Measurements from ENCODE around the gene HGS. TPM values are rescaled to one million over a fixed set of nuclear protein-coding genes. Genes with fewer than 3 reads are reported as not detected.

The HGS gene
- total and polyA plus RNA-seq, 2 of the 8 experiments (the other 6 are each of a cell fraction or from before 2014, with no cell fraction given): 80.8 to 99.7 TPM

- no peak for TF ChIP-seq GTF2F1 (IDR thresholded peaks at IDR 0.05; ENCODE audit: borderline replicate concordance, low read depth, low read length)
- no peak for TF ChIP-seq HDAC6 (IDR thresholded peaks at IDR 0.05; ENCODE audit: low read depth, low read length)
Observed at GRCh38 chr17:81741594-81742452, 58.0 kb downstream of the HGS start (continued).

Small RNA genes within 50 kb of the gene (microRNA-seq; reads per million reads assigned to microRNA genes)
- 0 reads per million in 2 experiments for gene MIR6786 (ENCODE audit: borderline microRNAs expressed in 2 of 2, borderline number of aligned reads in 2 of 2, borderline replicate concordance in 1 of 2)

Small RNA genes within 50 kb of the gene (small RNA-seq; reads per million reads assigned to genes)
- not detected for gene MIR6786 (ENCODE audit: insufficient read depth)

Other genes starting within 250 kb of the HGS start
- 3,535 and 3,691 TPM in 2 replicates for gene ACTG1, start 171.2 kb upstream of the HGS start, total RNA-seq (2021; fragmentation: NEBNext Ultra II Directional; extraction: Animal tissue kit (Norgen Biotek cat#: 25700))
- gene ACTG1, start 171.2 kb upstream of the HGS start, polyA plus RNA-seq (2011; rRNA removed): 5,010 and 7,420 TPM in 2 replicates
- 0.30 TPM in 1 of 2 replicates, not detected in the other for gene FSCN2, start 155.6 kb upstream of the HGS start, total RNA-seq (2021; fragmentation: NEBNext Ultra II Directional; extraction: Animal tissue kit (Norgen Biotek cat#: 25700))
- gene FSCN2, start 155.6 kb upstream of the HGS start, polyA plus RNA-seq (2011; rRNA removed): 0.18 and 0.44 TPM in 2 replicates
- gene FAAP100, start 131.7 kb upstream of the HGS start, total RNA-seq (2021; fragmentation: NEBNext Ultra II Directional; extraction: Animal tissue kit (Norgen Biotek cat#: 25700)): 37.9 and 41.8 TPM in 2 replicates
- gene FAAP100, start 131.7 kb upstream of the HGS start, polyA plus RNA-seq (2011; rRNA removed): 23.2 and 33.1 TPM in 2 replicates
- gene NPLOC4, start 46.9 kb upstream of the HGS start, total RNA-seq (2021; fragmentation: NEBNext Ultra II Directional; extraction: Animal tissue kit (Norgen Biotek cat#: 25700)): 79.8 and 92.7 TPM in 2 replicates
- 70.7 and 75.0 TPM in 2 replicates for gene NPLOC4, start 46.9 kb upstream of the HGS start, polyA plus RNA-seq (2011; rRNA removed)
- gene TSPAN10, start 46.8 kb upstream of the HGS start, total RNA-seq (2021; fragmentation: NEBNext Ultra II Directional; extraction: Animal tissue kit (Norgen Biotek cat#: 25700)): 0.96 and 0.99 TPM in 2 replicates
- gene TSPAN10, start 46.8 kb upstream of the HGS start, polyA plus RNA-seq (2011; rRNA removed): 0.83 and 1.1 TPM in 2 replicates
- 5.8 and 6.4 TPM in 2 replicates for gene PDE6G, start 27.5 kb upstream of the HGS start, total RNA-seq (2021; fragmentation: NEBNext Ultra II Directional; extraction: Animal tissue kit (Norgen Biotek cat#: 25700))
- gene PDE6G, start 27.5 kb upstream of the HGS start, polyA plus RNA-seq (2011; rRNA removed): 12.9 and 15.1 TPM in 2 replicates
- 35.9 and 41.5 TPM in 2 replicates for gene OXLD1, start 17.4 kb upstream of the HGS start, total RNA-seq (2021; fragmentation: NEBNext Ultra II Directional; extraction: Animal tissue kit (Norgen Biotek cat#: 25700))
- gene OXLD1, start 17.4 kb upstream of the HGS start, polyA plus RNA-seq (2011; rRNA removed): 61.9 and 97.9 TPM in 2 replicates
- 38.6 and 39.8 TPM in 2 replicates for gene CCDC137, start 17.3 kb upstream of the HGS start, total RNA-seq (2021; fragmentation: NEBNext Ultra II Directional; extraction: Animal tissue kit (Norgen Biotek cat#: 25700))
- gene CCDC137, start 17.3 kb upstream of the HGS start, polyA plus RNA-seq (2011; rRNA removed): 17.6 and 23.3 TPM in 2 replicates
- 37.0 and 41.8 TPM in 2 replicates for gene ARL16, start 214 bp upstream of the HGS start, total RNA-seq (2021; fragmentation: NEBNext Ultra II Directional; extraction: Animal tissue kit (Norgen Biotek cat#: 25700))
- gene ARL16, start 214 bp upstream of the HGS start, polyA plus RNA-seq (2011; rRNA removed): 60.8 and 64.2 TPM in 2 replicates
- 120 and 131 TPM in 2 replicates for gene MRPL12, start 19.4 kb downstream of the HGS start, total RNA-seq (2021; fragmentation: NEBNext Ultra II Directional; extraction: Animal tissue kit (Norgen Biotek cat#: 25700))
- 141 and 190 TPM in 2 replicates for gene MRPL12, start 19.4 kb downstream of the HGS start, polyA plus RNA-seq (2011; rRNA removed)
- 22.2 and 25.3 TPM in 2 replicates for gene SLC25A10, start 28.3 kb downstream of the HGS start, total RNA-seq (2021; fragmentation: NEBNext Ultra II Directional; extraction: Animal tissue kit (Norgen Biotek cat#: 25700))
- 43.0 and 60.9 TPM in 2 replicates for gene SLC25A10, start 28.3 kb downstream of the HGS start, polyA plus RNA-seq (2011; rRNA removed)
- gene GCGR, start 120.1 kb downstream of the HGS start, total RNA-seq (2021; fragmentation: NEBNext Ultra II Directional; extraction: Animal tissue kit (Norgen Biotek cat#: 25700)): 0.56 and 0.61 TPM in 2 replicates
- gene GCGR, start 120.1 kb downstream of the HGS start, polyA plus RNA-seq (2011; rRNA removed): 0.44 and 0.60 TPM in 2 replicates
- gene MCRIP1, start 149.3 kb downstream of the HGS start, total RNA-seq (2021; fragmentation: NEBNext Ultra II Directional; extraction: Animal tissue kit (Norgen Biotek cat#: 25700)): 103 and 115 TPM in 2 replicates
- gene MCRIP1, start 149.3 kb downstream of the HGS start, polyA plus RNA-seq (2011; rRNA removed): 151 and 250 TPM in 2 replicates
- not detected in 2 replicates for gene PPP1R27, start 151.0 kb downstream of the HGS start, total RNA-seq (2021; fragmentation: NEBNext Ultra II Directional; extraction: Animal tissue kit (Norgen Biotek cat#: 25700))
- 0.27 and 0.30 TPM in 2 replicates for gene PPP1R27, start 151.0 kb downstream of the HGS start, polyA plus RNA-seq (2011; rRNA removed)
- gene P4HB, start 176.5 kb downstream of the HGS start, total RNA-seq (2021; fragmentation: NEBNext Ultra II Directional; extraction: Animal tissue kit (Norgen Biotek cat#: 25700)): 374 and 379 TPM in 2 replicates
- 41.4 and 66.6 TPM in 2 replicates for gene P4HB, start 176.5 kb downstream of the HGS start, polyA plus RNA-seq (2011; rRNA removed)
- gene ARHGDIA, start 187.3 kb downstream of the HGS start, total RNA-seq (2021; fragmentation: NEBNext Ultra II Directional; extraction: Animal tissue kit (Norgen Biotek cat#: 25700)): 217 and 246 TPM in 2 replicates
- gene ARHGDIA, start 187.3 kb downstream of the HGS start, polyA plus RNA-seq (2011; rRNA removed): 62.4 and 155 TPM in 2 replicates
- gene ALYREF, start 207.6 kb downstream of the HGS start, total RNA-seq (2021; fragmentation: NEBNext Ultra II Directional; extraction: Animal tissue kit (Norgen Biotek cat#: 25700)): 186 and 191 TPM in 2 replicates
- 83.8 and 118 TPM in 2 replicates for gene ALYREF, start 207.6 kb downstream of the HGS start, polyA plus RNA-seq (2011; rRNA removed)
- 176 and 182 TPM in 2 replicates for gene ANAPC11, start 207.7 kb downstream of the HGS start, total RNA-seq (2021; fragmentation: NEBNext Ultra II Directional; extraction: Animal tissue kit (Norgen Biotek cat#: 25700))
- gene ANAPC11, start 207.7 kb downstream of the HGS start, polyA plus RNA-seq (2011; rRNA removed): 963 and 1,221 TPM in 2 replicates
- 0.80 and 1.5 TPM in 2 replicates for gene NPB, start 218.2 kb downstream of the HGS start, total RNA-seq (2021; fragmentation: NEBNext Ultra II Directional; extraction: Animal tissue kit (Norgen Biotek cat#: 25700))
- gene NPB, start 218.2 kb downstream of the HGS start, polyA plus RNA-seq (2011; rRNA removed): 2.5 and 3.9 TPM in 2 replicates
- 29.9 and 31.0 TPM in 2 replicates for gene PCYT2, start 227.4 kb downstream of the HGS start, total RNA-seq (2021; fragmentation: NEBNext Ultra II Directional; extraction: Animal tissue kit (Norgen Biotek cat#: 25700))
- gene PCYT2, start 227.4 kb downstream of the HGS start, polyA plus RNA-seq (2011; rRNA removed): 31.3 and 37.7 TPM in 2 replicates
- 16.6 and 18.7 TPM in 2 replicates for gene SIRT7, start 234.2 kb downstream of the HGS start, total RNA-seq (2021; fragmentation: NEBNext Ultra II Directional; extraction: Animal tissue kit (Norgen Biotek cat#: 25700))
- 5.8 and 10.3 TPM in 2 replicates for gene SIRT7, start 234.2 kb downstream of the HGS start, polyA plus RNA-seq (2011; rRNA removed)
- gene MAFG, start 243.7 kb downstream of the HGS start, total RNA-seq (2021; fragmentation: NEBNext Ultra II Directional; extraction: Animal tissue kit (Norgen Biotek cat#: 25700)): 26.9 and 27.7 TPM in 2 replicates
- gene MAFG, start 243.7 kb downstream of the HGS start, polyA plus RNA-seq (2011; rRNA removed): 25.5 and 36.9 TPM in 2 replicates

All from H1 (cell line).